Measurements from ENCODE around the gene ANKS6.

ANKS6 gene

GRCh38 chr9:98720402-98720801 is 76.0 kb downstream of the ANKS6 start:
- Mint-ChIP-seq H3K4me3 (no peak overlapping the region), H3K9me3 (peaks cover 2% of the 10 kb centered on the region), H3K27me3 (peaks cover 51% of the 10 kb centered on the region), H3K36me3 (no peaks in the 10 kb centered on the region), H3K4me1 (no peaks in the 10 kb centered on the region), H3K27ac (no peak overlapping the region)
- ATAC-seq, result no peak

GRCh38 chr9:98719055-98719454 is 77.3 kb downstream of the ANKS6 start:
- no peak for ATAC-seq
- H3K4me1 Mint-ChIP-seq, result no peaks in the 10 kb centered on the region
- no peaks in the 10 kb centered on the region for H3K9me3 Mint-ChIP-seq
- H3K27ac Mint-ChIP-seq, result no peak overlapping the region
- no peaks in the 10 kb centered on the region for H3K36me3 Mint-ChIP-seq
- peaks cover 46% of the 10 kb centered on the region for H3K27me3 Mint-ChIP-seq
- no peak overlapping the region for H3K4me3 Mint-ChIP-seq

GRCh38 chr9:98714833-98715232 is 81.5 kb downstream of the ANKS6 start:
- Mint-ChIP-seq H3K4me3 (no peak overlapping the region), H3K36me3 (no peaks in the 10 kb centered on the region), H3K27ac (no peak overlapping the region), H3K4me1 (no peaks in the 10 kb centered on the region), H3K9me3 (no peaks in the 10 kb centered on the region), H3K27me3 (peaks cover 48% of the 10 kb centered on the region)
- no peak for ATAC-seq

DNA sequence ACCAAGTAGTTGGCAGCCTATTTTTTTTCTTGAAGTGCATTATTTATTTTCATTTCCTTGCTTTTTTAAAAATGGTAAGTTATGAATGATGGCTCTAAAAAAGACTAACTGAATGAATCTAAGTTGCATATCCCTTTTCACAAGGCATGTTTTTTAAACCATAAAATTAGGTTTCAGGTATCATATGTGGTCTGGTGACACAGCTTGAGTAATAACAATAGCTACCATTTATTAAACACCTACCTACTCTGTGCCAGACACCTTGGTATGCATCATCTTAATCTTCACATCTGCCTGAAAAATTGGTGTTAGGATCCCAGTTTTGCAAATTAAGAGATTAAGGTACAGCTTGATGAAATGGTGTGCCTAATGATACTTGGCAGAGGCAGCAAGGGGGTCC is 83.4 kb downstream of the ANKS6 start:
- H3K27me3 Mint-ChIP-seq, result peaks cover 54% of the 10 kb centered on the region

DNA sequence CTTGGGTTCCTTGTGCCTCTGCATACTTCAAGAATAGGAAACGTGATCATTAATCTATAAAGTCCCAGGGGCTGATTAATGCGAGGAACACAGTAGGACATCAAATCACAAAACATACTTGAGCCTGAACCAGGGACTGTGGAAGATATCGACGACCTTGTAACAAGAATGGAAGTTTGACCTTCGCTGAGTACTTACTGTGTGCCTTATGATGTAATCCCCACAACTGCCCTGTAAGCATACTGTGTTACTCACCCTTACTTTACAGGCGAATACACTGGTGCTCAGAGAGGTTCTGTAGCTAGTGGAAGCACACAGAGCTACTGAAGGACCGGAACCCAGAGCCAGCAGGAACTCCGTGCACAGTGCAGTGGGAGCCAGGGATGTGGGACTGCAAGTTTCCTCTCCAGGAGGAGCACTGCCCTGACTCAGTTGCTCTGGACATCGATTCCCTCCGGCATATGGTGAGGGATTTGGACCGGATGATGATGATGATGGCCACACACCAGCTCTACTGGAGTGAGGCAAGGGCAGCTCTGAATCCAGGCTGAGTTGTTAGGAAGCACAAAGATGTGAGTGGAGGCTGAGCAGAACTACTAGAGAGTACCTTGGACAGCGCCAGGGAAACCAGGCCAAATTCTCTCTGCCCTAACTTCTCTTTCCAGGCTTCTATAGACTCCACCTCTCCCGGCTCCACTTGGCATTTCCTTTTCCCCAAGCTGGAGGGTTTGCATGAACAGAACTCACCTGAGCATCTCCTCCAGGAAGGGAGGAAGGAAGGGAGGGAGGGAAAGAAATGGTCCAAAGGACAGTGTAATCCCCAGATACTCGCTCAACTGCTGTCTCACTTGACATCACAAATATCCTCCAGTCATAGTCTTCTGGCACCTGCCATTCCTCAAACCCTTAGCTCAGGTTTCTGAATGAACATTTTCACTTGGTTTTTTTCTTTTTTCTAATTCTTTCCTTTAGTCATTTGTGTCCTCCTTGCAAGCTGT is 86.1 kb downstream of the ANKS6 start:
- H3K27me3 Mint-ChIP-seq, result peaks cover 54% of the 10 kb centered on the region
- peak overlapping the region; percentile 43 for H3K4me3 Mint-ChIP-seq
- H3K27ac Mint-ChIP-seq, result no peak overlapping the region
- no peaks in the 10 kb centered on the region for H3K9me3 Mint-ChIP-seq
- no peaks in the 10 kb centered on the region for H3K36me3 Mint-ChIP-seq
- H3K4me1 Mint-ChIP-seq, result no peaks in the 10 kb centered on the region
- no peak for ATAC-seq

More for the DNA sequence above, 83.4 kb downstream of the ANKS6 start:
- Mint-ChIP-seq H3K27ac (no peak overlapping the region), H3K36me3 (no peaks in the 10 kb centered on the region), H3K9me3 (no peaks in the 10 kb centered on the region), H3K4me1 (no peaks in the 10 kb centered on the region), H3K4me3 (no peak overlapping the region)
- ATAC-seq, result no peak

DNA sequence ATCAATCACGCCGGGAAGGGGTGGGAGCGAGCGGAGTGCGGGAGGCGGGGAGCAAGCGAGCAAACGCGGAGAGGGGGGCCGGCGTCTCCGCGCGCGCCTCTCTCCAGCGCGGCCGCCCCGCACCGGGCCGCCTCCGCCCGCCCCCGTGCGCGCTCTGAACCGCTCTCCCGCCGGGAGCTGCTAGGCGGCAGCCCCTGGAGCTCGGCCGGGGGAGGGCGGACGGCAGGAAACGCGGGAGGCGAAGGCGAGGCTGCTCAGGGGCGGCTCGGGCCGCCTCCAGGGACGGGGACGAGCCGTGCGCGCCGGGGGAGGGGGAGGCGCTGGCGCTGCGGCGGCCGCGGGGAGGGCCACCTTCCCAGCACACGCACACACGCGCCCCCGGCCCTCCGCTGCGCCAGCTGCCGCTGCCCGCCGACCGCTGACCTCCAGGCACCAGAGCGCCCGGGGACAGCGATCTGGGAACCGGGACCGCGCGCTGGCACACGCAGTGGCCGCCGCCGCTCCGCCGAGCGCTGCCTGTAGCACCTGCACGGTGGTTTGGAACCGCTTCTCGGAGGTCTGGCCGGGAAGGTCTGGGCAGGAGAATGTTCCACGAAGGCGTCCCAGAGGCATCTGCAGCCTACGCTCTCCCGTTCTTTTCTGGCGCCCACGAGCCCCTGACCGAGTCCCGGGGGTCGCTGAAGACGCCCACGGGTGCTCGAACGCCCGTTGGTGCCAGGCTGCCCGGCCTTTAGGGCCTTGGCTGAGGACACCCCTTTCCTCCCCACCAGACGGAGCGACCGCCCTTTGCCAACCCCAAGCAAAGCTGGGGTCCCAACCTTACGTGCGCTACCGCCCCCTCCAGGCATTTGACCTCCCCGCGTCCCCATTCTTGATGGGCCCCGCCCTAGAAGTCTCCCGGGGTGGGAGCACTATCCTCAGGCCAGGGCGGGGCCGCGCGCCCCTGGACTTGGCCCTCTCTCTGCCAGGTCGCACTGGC is 87.1 kb downstream of the ANKS6 start, which contains the start of gene GABBR2:
TSS of gene GABBR2 (minus strand) at position 3 of the 979 bp plus-strand sequence. CDS start 198 bp downstream, outside the sequence.
- Mint-ChIP-seq H3K4me3 (peak within 1 kb of the TSS; percentile 43), H3K36me3 (no peaks in the 10 kb centered on the region), H3K4me1 (no peaks in the 10 kb centered on the region), H3K27me3 (peaks cover 62% of the 10 kb centered on the region), H3K27ac (no peak within 1 kb of the TSS), H3K9me3 (no peaks in the 10 kb centered on the region)
- ATAC-seq, result no peak

DNA sequence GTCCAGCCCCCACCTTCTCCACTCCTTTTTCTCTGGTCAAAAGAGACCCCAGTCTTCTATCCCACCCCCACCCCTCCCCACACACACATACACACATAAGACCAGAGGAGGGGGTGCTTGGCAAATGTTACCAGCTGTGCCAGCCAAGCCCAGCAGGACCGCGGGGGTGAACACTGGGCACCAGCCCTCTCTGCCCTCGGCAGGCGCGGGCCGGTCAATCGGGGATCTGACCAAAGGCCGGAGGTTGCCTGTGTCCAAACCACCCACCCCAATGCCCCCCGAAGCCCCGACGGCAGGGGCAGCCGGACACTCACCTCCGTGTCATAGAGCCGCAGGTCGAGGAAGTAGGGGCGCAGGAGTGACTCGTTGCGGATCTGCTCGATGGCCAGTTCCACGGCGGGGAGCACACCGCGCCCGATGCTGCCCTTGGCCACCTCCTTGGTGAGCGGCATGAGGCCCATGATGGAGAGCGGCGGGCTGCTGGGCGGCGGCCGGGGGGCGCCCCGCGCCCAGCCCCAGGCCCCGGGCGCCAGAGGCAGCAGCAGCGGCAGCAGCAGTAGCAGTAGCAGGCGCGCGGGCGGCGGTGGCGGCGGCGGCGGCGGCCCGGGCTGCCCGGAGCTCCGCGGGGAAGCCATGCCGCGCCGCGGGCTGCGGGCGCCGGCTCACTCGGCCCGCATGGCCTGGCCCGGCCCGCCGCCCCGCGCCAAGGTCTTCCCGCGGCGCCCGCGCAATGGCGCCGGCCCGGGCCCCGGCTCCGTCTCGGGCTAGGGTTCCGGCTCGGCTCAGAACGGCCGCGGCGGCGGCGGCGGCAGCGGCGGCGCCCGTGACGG is 88.0 kb downstream of the ANKS6 start:
- Mint-ChIP-seq H3K27ac (no peak overlapping the region), H3K4me3 (no peak overlapping the region), H3K4me1 (no peaks in the 10 kb centered on the region), H3K36me3 (no peaks in the 10 kb centered on the region), H3K9me3 (no peaks in the 10 kb centered on the region), H3K27me3 (peaks cover 65% of the 10 kb centered on the region)
- no peak for ATAC-seq

- Mint-ChIP-seq H3K27me3 (peaks cover 70% of the 10 kb centered on the region), H3K4me3 (no peak overlapping the region)
- ATAC-seq, result no peak
Observed at GRCh38 chr9:98707166-98708102, 88.9 kb downstream of the ANKS6 start.

DNA sequence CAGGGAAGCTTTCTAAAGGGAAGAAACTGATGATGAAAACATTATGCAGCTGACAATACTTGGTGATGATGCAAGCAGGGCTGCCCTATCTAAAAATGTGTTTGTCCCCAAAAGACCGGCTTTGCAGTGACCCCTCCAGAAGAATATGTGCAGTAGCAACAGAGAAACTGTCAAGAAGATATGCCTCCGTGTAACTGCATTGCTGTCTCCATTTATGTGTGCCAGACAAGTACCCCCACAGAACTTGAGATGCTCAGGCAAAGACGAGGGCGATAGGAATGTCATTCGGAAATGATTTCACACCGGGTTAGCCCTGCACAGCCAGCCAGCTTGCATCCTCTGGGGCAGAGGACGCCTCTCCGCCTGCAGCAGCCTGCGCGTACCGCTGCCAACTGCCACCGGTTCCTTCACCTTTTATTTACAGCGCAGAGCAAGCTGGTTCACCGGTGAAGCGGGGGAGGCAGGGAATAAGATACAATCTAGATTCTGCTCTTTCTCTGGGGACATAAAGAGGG is 89.6 kb downstream of the ANKS6 start:
- Mint-ChIP-seq H3K4me1 (no peaks in the 10 kb centered on the region), H3K27ac (no peak overlapping the region), H3K4me3 (no peak overlapping the region), H3K9me3 (no peaks in the 10 kb centered on the region), H3K36me3 (no peaks in the 10 kb centered on the region), H3K27me3 (peaks cover 70% of the 10 kb centered on the region)
- ATAC-seq, result no peak

More at GRCh38 chr9:98707166-98708102, 88.9 kb downstream of the ANKS6 start:
- Mint-ChIP-seq H3K4me1 (no peaks in the 10 kb centered on the region), H3K36me3 (no peaks in the 10 kb centered on the region), H3K27ac (no peak overlapping the region), H3K9me3 (no peaks in the 10 kb centered on the region)

DNA sequence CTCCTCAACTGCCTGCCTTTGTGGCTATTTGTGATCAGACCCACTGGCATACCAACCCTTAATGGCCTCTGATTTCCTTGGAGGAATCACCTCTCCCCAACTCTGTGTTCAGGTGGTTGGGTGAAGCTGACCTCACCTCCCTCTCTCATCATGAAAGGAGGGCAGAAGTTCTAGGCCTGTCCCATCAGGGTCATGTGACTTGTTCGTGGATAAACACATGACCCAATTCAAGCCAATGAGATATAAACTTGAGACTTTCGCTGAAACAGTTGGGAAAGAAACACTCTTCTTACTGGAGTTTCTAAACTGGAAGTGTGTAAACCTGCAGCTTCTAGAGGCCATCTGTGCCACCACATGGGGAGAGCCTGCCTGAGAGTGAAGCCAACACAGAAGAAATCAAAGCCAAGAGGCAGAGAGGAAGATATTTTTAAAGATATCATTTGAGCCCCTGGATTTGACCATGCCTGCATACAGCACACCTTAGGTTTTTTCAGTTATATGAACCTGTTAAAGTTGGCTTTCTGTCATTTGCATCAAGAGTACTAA is 93.4 kb downstream of the ANKS6 start:
- Mint-ChIP-seq H3K4me3 (no peak overlapping the region), H3K36me3 (no peaks in the 10 kb centered on the region), H3K4me1 (no peaks in the 10 kb centered on the region), H3K27me3 (peaks cover 59% of the 10 kb centered on the region), H3K27ac (no peak overlapping the region), H3K9me3 (peaks cover 6% of the 10 kb centered on the region)
- ATAC-seq, result no peak

- Mint-ChIP-seq H3K4me1 (no peaks in the 10 kb centered on the region), H3K27me3 (peaks cover 59% of the 10 kb centered on the region), H3K36me3 (no peaks in the 10 kb centered on the region), H3K27ac (no peak overlapping the region), H3K4me3 (no peak overlapping the region), H3K9me3 (peaks cover 6% of the 10 kb centered on the region)
- ATAC-seq, result no peak
Observed at GRCh38 chr9:98702340-98702739, 94.0 kb downstream of the ANKS6 start.

GRCh38 chr9:98701576-98701975 is 94.8 kb downstream of the ANKS6 start:
- Mint-ChIP-seq H3K4me3 (no peak overlapping the region), H3K9me3 (peaks cover 6% of the 10 kb centered on the region), H3K36me3 (no peaks in the 10 kb centered on the region), H3K27ac (no peak overlapping the region), H3K4me1 (no peaks in the 10 kb centered on the region), H3K27me3 (peaks cover 57% of the 10 kb centered on the region)
- no peak for ATAC-seq

- Mint-ChIP-seq H3K36me3 (no peaks in the 10 kb centered on the region), H3K9me3 (peaks cover 6% of the 10 kb centered on the region), H3K4me3 (no peak overlapping the region), H3K27me3 (peaks cover 57% of the 10 kb centered on the region), H3K4me1 (no peaks in the 10 kb centered on the region), H3K27ac (no peak overlapping the region)
- no peak for ATAC-seq
Observed at GRCh38 chr9:98700801-98701200, 95.6 kb downstream of the ANKS6 start.

All from stimulated activated memory B cell treated with anti-CD40 and anti-IgM and Interleukin-4, amounts not matched to agents 10 μg/mL and 1 μg/mL and 100 μg/mL, for 72 hours (primary cell).